ENCODE results near the gene LRRN4CL. TPM values are rescaled to one million over a fixed set of nuclear protein-coding genes. Genes with fewer than 3 reads are reported as not detected.

The LRRN4CL gene
- total RNA-seq, 8 experiments from 2014 or later, result 0.33 to 9.3 (median 0.49) TPM

DNA sequence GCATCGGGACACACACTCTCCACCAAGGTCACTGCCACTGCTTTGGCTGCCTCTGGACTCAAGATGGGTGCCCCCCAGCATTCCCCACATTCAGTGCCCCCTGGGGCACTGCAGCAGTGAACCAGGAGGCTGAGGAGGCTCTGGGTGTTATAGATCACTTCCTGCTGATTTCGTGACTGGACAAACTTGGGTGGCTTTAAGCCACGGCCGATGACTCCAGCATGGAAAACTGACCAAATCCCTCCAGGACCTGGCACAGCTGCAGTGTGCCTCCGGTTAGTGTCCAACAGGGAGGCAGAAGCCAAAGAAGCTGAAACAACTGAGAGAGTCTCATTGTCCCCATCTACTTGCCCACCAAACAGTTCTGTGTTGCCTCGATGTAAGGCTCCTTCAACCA is 41.7 kb downstream of the LRRN4CL start:
- ATAC-seq (replicated peaks in 6 of 8), result no peak
- H3K4me3 ChIP-seq, result no peak overlapping the region
- in situ Hi-C loops (cut with MboI; ENCODE audit: low pct_unique_long_range_greater_than_20kb in 2 of 9, low sequenced_read_pairs in 9 of 9, unreplicated experiment in 9 of 9), result no loop called here

DNA sequence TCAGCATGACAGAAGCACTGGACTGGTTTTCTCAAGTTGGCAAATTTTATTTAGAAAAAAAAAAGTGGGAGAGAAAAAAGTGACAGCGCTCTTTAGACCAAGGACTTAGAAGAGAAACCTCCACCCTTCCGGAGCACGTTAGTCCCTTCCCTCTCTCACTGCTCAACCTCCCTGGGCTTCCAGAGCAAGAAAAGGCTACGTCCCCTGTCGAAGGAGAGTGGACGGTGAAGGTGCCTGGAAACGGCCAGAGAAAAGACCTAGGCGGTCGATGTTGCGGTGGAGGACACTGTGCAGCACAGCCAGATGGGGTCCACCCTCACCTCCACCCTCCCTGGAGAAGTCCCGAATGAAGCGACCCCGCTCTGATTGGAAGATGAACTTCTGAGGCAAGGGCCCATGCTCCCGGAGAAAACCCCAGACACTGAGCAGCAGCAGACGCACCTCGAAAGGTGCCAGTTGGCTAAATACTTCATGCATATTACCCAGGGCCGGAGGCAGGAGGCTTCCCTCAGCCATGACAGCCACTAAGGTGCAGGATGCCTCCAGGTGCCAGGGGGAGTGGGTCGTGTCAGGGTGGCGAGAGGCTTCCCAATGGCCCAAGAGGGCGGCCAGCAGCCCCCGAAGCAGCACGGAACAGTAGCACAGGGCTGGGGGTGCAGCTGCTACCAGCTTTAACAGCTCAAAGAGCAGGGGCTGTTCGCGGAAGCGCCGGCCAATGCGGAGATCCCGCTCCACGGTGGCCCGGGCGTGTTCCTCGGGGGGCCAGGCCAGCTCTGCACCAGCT is 42.3 kb downstream of the LRRN4CL start:
- H3K4me1 ChIP-seq (replicated peaks in 1 of 2), result peaks cover 11 to 16% of the 10 kb centered on the region in 2 donors
- in situ Hi-C loops (cut with MboI; ENCODE audit: low pct_unique_long_range_greater_than_20kb in 2 of 9, low sequenced_read_pairs in 9 of 9, unreplicated experiment in 9 of 9), result no loop called here
- ATAC-seq (replicated peaks in 6 of 8), result peak in 2 of 8 experiments; percentile 16 to 38
- H3K4me3 ChIP-seq, result peak overlapping the region in 4 of 5 donors; percentile 2 to 96 (median 82)
- WGBS, 10 experiments, result 21 to 83% (median 60%) methylated on average over 1 to 18 of the region's 32 CpGs; no CpG with 5 or more reads in 3 of the 10 experiments
- no peak overlapping the region for H3K27ac ChIP-seq

More for the DNA sequence above, 41.7 kb downstream of the LRRN4CL start:
- H3K4me1 ChIP-seq (replicated peaks in 1 of 2), result peaks cover 13 to 21% of the 10 kb centered on the region in 2 donors
- H3K27ac ChIP-seq, result no peak overlapping the region
- 8 to 100% (median 83%) methylated on average over 1 to 4 of the region's 6 CpGs; no CpG with 5 or more reads in 5 of the 10 experiments for WGBS, 10 experiments

- 0% methylated on average over 1 to 19 of the region's 73 CpGs; no CpG with 5 or more reads in 5 of the 10 experiments for WGBS, 10 experiments
Observed at GRCh38 chr11:62645946-62646824, 43.1 kb downstream of the LRRN4CL start, which contains the start of gene GANAB. TSS of gene GANAB (minus strand) at chr11:62646613. CDS start at chr11:62646599, 14 bp downstream.

DNA sequence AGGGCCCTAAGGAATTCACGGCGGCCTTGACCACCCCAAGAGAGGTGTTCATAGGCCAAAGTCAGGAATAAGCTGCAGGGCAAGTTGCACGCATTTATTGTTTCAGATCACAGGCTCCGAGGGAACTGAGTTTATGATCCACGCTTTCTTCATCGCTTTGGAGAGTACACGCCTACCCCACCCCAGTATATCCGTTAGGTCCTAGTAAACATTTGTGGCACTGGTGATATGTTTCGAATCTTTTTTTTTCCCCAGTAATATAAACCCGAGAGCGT is 43.7 kb downstream of the LRRN4CL start:
- Histone ChIP-seq H3K4me1 (replicated peaks in 1 of 2) (peaks cover 12 to 14% of the 10 kb centered on the region in 2 donors), H3K4me3 (peak overlapping the region; percentile 72 to 96 (median 92)), H3K27ac (peak overlapping the region; percentile 94 to 98)
- WGBS, 10 experiments, result 0 to 30% (median 5%) methylated on average over 2 to 9 of the region's 11 CpGs; no CpG with 5 or more reads in 4 of the 10 experiments
- in situ Hi-C loops (cut with MboI; ENCODE audit: low pct_unique_long_range_greater_than_20kb in 2 of 9, low sequenced_read_pairs in 9 of 9, unreplicated experiment in 9 of 9), result no loop called here
- peak in 2 of 8 experiments; percentile 4 to 5 for ATAC-seq (replicated peaks in 6 of 8)

More at GRCh38 chr11:62645946-62646824, 43.1 kb downstream of the LRRN4CL start, which contains the start of gene GANAB:
- in situ Hi-C loops (cut with MboI; ENCODE audit: low pct_unique_long_range_greater_than_20kb in 2 of 9, low sequenced_read_pairs in 9 of 9, unreplicated experiment in 9 of 9), result no loop called here
- peak within 1 kb of the TSS; percentile 94 to 98 for H3K27ac ChIP-seq
- peak within 1 kb of the TSS; percentile 72 to 96 (median 92) for H3K4me3 ChIP-seq
- ATAC-seq (replicated peaks in 6 of 8), result peak; percentile 95 to 98 (median 96)
- H3K4me1 ChIP-seq (replicated peaks in 1 of 2), result peaks cover 10 to 14% of the 10 kb centered on the region in 2 donors

- Histone ChIP-seq H3K4me3 (no peak overlapping the region), H3K27ac (no peak overlapping the region), H3K4me1 (replicated peaks in 1 of 2) (peaks cover 12 to 14% of the 10 kb centered on the region in 2 donors)
- 69 to 100% (median 96%) methylated on average over 1 to 7 of the region's 8 CpGs; no CpG with 5 or more reads in 2 of the 10 experiments for WGBS, 10 experiments
- ATAC-seq (replicated peaks in 6 of 8), result no peak
- in situ Hi-C loops (cut with MboI; ENCODE audit: low pct_unique_long_range_greater_than_20kb in 2 of 9, low sequenced_read_pairs in 9 of 9, unreplicated experiment in 9 of 9), result no loop called here
Observed at GRCh38 chr11:62644220-62644619, 45.1 kb downstream of the LRRN4CL start.

Other genes starting within 250 kb of the LRRN4CL start
- 10 to 100 TPM in 4 of 8 experiments, 1 to 10 TPM in 4; 1.2 to 93.7 (median 13.5) TPM for gene AHNAK, start 142.7 kb downstream of the LRRN4CL start, total RNA-seq
- gene EEF1G, start 115.6 kb downstream of the LRRN4CL start, total RNA-seq, result 1,000 to 10,000 TPM; 1,525 to 3,247 (median 2,152) TPM
- 10 to 100 TPM; 11.5 to 24.4 (median 17.3) TPM for gene TUT1, start 98.0 kb downstream of the LRRN4CL start, total RNA-seq
- gene MTA2, start 87.7 kb downstream of the LRRN4CL start, total RNA-seq, result 100 to 1,000 TPM in 3 of 8 experiments, 10 to 100 TPM in 5; 49.1 to 146 (median 83.3) TPM
- 10 to 100 TPM in 4 of 8 experiments, 1 to 10 TPM in 4; 1.4 to 56.9 (median 10.0) TPM for gene EML3, start 76.8 kb downstream of the LRRN4CL start, total RNA-seq
- gene ROM1, start 76.3 kb downstream of the LRRN4CL start, total RNA-seq, result 10 to 100 TPM in 1 of 8 experiments, 1 to 10 TPM in 6, under 1 TPM in 1; 0.49 to 14.5 (median 4.8) TPM
- 10 to 100 TPM; 28.6 to 56.5 (median 37.0) TPM for gene B3GAT3, start 67.5 kb downstream of the LRRN4CL start, total RNA-seq
- 100 to 1,000 TPM in 7 of 8 experiments, 10 to 100 TPM in 1; 97.8 to 296 (median 172) TPM for gene GANAB, start 42.9 kb downstream of the LRRN4CL start, total RNA-seq
- gene INTS5, start 36.2 kb downstream of the LRRN4CL start, total RNA-seq, result 10 to 100 TPM; 10.8 to 24.8 (median 17.9) TPM
- 100 to 1,000 TPM in 4 of 8 experiments, 10 to 100 TPM in 4; 51.9 to 159 (median 95.0) TPM for gene C11orf98, start 24.3 kb downstream of the LRRN4CL start, total RNA-seq
- 10 to 100 TPM; 25.7 to 90.2 (median 37.9) TPM for gene CSKMT, start 24.2 kb downstream of the LRRN4CL start, total RNA-seq
- gene UQCC3, start 17.9 kb downstream of the LRRN4CL start, total RNA-seq, result 10 to 100 TPM in 5 of 8 experiments, 1 to 10 TPM in 3; 7.9 to 17.7 (median 10.3) TPM
- 10 to 100 TPM in 3 of 8 experiments, 1 to 10 TPM in 5; 2.8 to 32.4 (median 4.6) TPM for gene LBHD1, start 17.3 kb downstream of the LRRN4CL start, total RNA-seq
- gene UBXN1, start 10.5 kb downstream of the LRRN4CL start, total RNA-seq, result 100 to 1,000 TPM in 7 of 8 experiments, 10 to 100 TPM in 1; 95.5 to 132 (median 123) TPM
- gene BSCL2, start 17.9 kb upstream of the LRRN4CL start, total RNA-seq, result 100 to 1,000 TPM in 6 of 8 experiments, 10 to 100 TPM in 2; 55.0 to 446 (median 341) TPM
- gene GNG3, start 18.1 kb upstream of the LRRN4CL start, total RNA-seq, result 100 to 1,000 TPM in 5 of 8 experiments, under 1 TPM in 3; 0.61 to 171 (median 111) TPM
- 10 to 100 TPM; 13.4 to 55.2 (median 27.8) TPM for gene HNRNPUL2, start 37.9 kb upstream of the LRRN4CL start, total RNA-seq
- gene TTC9C, start 39.0 kb upstream of the LRRN4CL start, total RNA-seq, result 10 to 100 TPM; 41.6 to 67.2 (median 48.7) TPM
- gene ZBTB3, start 64.6 kb upstream of the LRRN4CL start, total RNA-seq, result 10 to 100 TPM in 3 of 8 experiments, 1 to 10 TPM in 5; 7.4 to 12.8 (median 9.5) TPM
- 100 to 1,000 TPM in 6 of 8 experiments, 10 to 100 TPM in 2; 83.4 to 178 (median 115) TPM for gene POLR2G, start 72.0 kb upstream of the LRRN4CL start, total RNA-seq
- 10 to 100 TPM in 5 of 8 experiments, 1 to 10 TPM in 3; 8.7 to 40.6 (median 13.9) TPM for gene TAF6L, start 81.9 kb upstream of the LRRN4CL start, total RNA-seq
- 100 to 1,000 TPM in 1 of 8 experiments, 10 to 100 TPM in 7; 17.6 to 125 (median 42.2) TPM for gene TMEM179B, start 97.9 kb upstream of the LRRN4CL start, total RNA-seq
- gene TMEM223, start 102.5 kb upstream of the LRRN4CL start, total RNA-seq, result 10 to 100 TPM; 13.6 to 31.3 (median 25.3) TPM
- 10 to 100 TPM; 22.4 to 86.6 (median 45.4) TPM for gene NXF1, start 115.9 kb upstream of the LRRN4CL start, total RNA-seq
- 10 to 100 TPM; 26.2 to 54.3 (median 33.9) TPM for gene STX5, start 142.5 kb upstream of the LRRN4CL start, total RNA-seq
- gene TEX54, start 143.3 kb upstream of the LRRN4CL start, total RNA-seq, result 1 to 10 TPM in 6 of 8 experiments, not detected in 2; 1.3 to 5.7 (median 2.1) TPM
- gene WDR74, start 150.1 kb upstream of the LRRN4CL start, total RNA-seq, result 100 to 1,000 TPM in 1 of 8 experiments, 10 to 100 TPM in 7; 41.4 to 110 (median 81.7) TPM
- 100 to 1,000 TPM in 7 of 8 experiments, 10 to 100 TPM in 1; 97.8 to 428 (median 211) TPM for gene SLC3A2, start 191.4 kb upstream of the LRRN4CL start, total RNA-seq
- under 1 TPM in 6 of 8 experiments, not detected in 2; 0.04 to 0.81 (median 0.19) TPM for gene CHRM1, start 231.8 kb upstream of the LRRN4CL start, total RNA-seq